Stimulated activated CD4-positive, alpha-beta T cell treated with anti-CD3 and anti-CD28 coated beads, Interleukin-1b, Interleukin-23, amount 100 ng/mL, for 4 hours (primary cell): Measurements from ENCODE around the gene PDZD4.

Experiments
- DNase-seq, 2 donors: peaks; one replicate each; pipeline ENCODE4 v3.0.0-alpha.2; 2020; ENCODE audit warnings: low read depth in 2 of 2

PDZD4 gene

DNA sequence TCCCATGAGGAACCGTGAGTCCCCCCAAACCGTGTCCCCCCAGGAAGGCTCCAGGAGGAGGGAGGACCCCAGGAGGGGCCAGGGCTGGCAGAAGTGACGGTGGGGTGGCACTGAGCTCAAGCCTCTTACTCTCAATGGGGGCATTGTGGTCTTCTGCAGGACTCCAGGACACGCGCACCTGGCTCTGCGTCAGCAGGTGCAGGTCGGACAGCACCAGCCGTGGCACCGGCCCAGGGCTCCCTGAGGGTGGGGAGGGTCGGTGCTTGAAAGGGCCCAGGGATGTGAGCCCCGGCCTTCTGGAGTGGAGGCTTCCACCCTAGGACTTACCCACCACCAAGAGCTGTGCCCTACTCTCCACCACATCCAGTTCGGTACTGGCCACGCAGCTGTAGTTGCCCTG lies 37.3 kb upstream of the PDZD4 start:
- DNase-seq, result no peak

DNA sequence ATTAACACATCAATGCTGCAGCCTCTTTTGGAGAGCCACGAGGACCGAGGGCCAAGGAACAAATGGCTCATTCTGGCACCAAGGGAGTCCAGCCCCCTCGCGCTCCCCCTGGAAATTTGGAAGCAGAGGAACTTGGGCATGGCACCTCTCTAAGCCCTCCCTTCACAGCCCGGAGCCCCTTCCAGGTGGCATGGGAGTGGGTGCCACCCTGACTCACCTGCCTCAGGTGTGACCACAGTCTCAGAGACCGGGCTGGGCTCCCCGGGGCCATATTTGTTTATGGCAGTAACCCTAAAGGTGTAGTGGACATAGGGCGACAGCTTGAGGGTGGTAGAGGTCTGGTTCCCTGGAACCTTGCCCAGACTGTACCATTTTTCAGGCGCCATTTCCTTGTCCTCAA lies 36.8 kb upstream of the PDZD4 start:
- DNase-seq, result no peak

DNA sequence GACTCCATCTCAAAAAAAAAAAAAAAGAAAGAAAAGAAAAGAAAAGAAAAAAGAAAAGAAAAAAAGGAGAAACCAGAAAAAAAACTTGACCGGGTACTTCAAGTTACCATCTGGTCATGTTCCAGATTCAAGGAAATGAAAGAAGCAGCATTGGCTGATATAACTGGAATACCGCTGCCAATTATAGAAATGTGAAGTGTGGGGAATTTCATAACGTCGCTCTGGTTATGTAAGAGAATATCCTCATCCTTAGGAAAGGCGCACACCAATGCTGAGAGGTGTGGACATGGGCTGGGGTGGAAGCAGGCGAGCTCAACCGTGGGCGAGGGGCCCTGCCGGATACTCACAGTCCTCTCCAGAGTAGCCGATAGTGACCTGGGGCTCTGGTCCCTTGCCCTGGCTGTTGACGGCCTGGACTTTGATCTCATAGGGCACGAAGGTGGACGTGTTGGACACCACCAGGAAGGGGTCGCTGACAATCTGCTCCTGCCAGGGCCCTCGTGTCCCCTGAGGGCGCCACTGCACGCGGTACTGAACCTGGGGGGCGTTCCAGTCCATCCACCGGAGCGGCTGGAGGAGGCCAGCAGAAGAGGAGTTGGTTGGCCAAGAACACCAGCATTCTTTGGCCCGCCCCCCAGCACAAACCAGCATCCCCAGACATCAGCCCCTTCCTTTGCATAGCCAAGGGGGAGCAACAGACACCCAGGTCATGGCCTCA lies 36.1 kb upstream of the PDZD4 start:
- no peak for DNase-seq

DNA sequence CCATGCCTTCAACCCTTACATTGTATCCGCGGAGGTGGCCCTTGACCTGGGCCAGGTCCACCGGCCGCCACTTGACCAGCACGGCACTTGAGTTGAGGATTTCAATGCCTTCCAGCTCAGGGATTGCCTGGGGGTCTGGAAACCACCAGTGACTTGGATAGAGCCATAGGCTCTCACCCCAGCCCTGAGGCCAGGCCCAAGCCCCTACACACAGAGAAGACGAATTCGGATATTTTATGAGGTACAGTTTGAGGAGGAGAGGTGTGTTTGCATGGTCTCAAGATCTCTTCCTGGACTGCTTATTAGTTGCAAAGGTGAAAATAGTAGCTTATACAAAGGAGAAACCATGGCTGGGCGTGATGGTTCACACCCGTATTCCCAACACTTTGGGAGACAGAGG lies 35.3 kb upstream of the PDZD4 start:
- no peak for DNase-seq

DNA sequence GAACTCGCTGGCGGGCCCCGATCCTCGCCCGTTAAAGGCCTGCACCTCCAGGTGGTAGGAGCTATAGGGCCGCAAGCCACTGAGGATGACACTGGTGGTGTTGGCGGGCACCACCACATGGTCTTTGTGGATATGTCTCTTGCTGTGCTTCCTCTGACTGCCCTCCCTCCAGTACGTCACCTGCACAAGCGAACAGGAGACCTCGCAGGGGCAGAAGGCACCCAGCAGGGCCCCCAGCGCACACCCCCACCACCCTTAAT lies 34.9 kb upstream of the PDZD4 start:
- no peak for DNase-seq

DNA sequence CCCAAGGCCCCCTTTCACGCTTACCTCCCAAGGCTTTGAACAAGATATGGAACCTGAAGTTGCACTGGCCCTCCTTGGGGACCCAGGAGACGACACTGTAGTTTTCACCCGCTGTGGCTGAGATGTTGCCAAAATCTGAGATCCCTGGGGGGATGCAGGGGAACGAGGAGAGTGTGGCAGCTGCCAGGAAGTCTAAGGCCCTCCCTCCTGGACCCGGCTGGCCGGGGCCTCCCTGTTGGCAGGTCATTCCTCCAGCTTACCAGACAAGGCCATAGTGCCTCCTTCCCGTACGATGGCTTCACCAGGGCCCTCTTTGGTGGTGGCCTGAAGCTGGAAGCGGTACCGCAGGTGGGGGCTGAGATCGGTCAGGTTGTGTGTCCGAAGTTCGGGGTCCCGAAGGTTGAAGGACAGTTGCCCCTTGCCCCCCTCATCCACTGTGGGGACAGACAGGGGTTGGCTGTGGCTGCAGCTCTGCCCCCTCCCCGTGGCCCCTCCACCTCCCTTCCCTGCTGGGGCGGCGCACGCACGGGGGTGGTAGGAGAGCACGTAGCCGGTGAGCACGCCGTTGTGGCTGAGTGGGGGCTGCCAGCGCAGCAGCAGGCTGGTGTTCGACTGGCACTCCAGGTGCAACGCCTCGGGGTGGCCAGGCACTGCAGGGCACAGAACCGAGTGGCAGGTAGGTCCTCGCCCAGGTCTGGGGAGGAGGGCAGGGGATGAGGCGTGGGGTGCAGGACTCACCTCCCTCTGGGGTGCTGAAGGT lies 34.4 kb upstream of the PDZD4 start:
- DNase-seq, result no peak

DNA sequence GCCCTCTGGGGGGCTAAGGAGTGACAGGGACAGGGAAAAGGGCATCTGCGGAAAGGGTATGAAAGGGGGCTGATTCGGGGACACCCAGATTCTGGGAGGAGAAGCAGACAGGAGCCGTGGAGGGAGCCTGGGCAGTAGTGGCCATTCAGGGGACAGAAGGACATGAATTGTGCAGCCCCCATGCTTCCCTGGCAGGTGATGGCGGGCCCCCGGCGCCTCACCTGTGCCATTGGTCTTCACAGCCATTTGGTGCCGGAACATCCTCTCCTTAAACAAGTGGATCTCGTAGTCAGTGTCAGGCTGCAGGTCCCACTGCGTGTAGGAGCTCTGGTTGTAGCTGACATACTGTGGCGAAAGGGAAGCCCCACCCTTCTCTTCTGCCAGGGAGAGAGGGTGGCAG lies 33.8 kb upstream of the PDZD4 start:
- no peak for DNase-seq

DNA sequence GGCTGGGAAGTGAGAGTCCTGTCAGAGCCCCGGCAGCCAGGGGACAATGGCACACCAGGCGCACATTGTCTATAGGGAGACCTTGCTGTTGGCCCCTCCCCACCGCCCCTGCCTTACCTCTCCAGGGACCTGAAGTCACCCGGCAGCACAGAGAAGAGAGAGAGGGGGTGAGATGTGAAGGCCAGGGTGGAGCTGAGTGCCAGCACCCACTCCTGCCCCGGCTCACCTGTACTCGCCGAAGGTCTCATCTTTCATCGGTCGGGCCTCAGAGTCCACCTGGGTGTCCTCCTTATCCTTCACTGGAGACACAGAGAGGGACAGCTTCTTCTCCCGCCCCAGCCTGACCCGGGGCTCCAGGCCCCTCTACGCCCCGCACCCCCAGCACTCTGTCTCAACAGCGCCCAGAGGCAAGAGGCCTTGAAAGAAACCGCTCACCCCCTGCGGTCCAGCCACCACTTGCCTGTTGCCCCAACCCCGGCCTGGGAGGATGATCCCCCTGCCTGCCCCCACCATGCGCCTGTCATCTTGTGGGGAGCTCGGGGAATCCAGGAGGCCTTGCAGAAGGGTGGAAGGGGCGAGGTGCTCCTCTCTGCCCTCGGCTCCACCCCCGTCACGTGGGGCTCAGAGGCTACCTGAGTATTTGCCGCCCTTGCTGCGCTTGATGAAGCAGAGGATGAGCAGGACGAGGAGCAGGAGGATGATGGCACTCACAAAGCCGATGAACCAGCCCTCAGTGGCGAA lies 33.1 kb upstream of the PDZD4 start:
- no peak for DNase-seq

DNA sequence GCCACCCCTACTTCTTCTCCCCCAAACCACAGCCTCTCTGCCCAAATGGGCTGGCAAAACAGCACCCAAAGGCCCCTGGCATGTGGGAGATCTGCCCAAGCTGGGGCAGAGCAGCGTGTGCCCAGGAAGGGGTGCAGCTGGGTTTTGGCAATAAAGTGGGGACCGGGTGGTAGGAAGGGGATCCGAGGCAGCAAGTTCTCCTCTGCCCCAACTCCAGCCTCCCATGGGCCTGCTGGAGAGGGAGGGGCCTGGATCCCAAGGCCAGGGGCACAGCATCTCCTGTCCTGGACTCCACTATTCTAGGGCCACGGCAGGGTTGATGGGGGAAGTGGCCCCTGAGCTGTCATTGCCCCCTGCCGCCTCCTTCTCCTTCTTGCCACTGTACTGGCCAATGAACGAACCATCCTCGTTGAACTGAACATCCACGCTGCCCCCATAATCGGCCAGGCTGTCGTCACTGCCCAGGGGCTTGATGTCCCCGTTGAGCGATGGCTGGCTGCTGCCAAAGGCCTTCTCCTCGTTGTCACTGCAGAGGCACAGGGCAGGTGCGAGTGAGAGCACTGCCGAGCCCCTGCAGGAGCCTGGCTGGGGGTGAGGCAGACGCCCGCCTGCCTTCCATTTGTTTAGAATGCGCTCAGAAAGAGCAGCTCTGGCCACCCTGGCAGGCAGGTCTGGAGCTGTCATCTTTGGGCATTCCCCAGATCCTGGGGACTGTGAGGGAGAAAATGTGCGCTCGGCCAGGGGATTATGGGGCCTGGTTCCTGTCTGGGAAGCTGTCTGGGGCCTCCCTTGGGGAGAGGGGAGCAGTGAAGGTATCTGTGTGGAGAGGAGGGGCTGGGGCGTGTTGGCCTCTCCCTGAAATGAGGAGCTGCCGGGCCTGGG lies 32.3 kb upstream of the PDZD4 start:
- no peak for DNase-seq

DNA sequence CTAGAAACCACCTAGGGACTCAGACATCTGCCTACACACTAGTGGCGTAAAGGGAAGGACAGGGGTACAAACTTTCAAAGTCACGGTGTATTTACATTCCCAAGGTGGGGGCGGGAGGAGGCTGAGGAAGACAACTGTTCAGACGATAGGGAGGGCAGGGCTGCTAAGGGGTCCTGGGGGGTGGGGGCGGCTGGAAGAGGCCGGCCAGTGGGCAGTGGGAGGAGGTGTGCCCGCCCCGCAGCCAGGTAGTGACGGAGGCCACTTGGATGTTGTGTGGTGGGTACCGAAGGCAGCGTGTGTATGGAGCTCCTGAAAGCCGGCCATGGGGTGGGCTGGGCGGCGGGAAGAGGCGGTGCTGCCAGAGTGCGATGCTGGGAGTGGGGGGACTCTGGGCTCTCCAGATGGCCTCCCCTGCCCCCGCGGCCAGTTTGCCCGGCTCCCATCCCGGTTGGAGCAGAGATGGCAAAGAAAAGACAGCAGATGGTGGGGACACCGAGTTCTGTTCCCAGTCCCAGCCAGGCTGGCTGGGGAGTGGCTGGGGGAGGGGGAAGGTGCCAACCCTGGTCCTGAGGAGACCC lies 31.5 kb upstream of the PDZD4 start:
- DNase-seq, result no peak

DNA sequence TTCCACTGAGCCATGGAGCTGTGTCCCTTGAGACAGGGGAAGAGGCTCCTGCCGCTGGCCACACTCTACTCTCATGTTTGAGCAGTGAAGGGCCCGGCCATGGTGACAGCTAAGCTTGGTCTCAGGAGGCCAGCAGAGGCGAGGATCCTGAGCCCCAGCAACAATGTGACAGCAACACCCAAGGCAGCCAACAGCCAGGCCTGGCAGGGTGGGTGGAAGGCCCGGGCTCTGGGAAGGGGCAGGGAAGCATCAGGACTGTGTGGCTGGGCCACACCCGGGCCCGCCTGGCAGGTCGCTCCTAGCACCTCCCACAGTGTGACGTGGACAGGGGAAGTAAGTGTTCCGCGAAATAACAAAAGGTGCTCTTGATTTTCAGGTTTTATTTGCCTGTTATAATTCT lies 30.8 kb upstream of the PDZD4 start:
- DNase-seq, result no peak

DNA sequence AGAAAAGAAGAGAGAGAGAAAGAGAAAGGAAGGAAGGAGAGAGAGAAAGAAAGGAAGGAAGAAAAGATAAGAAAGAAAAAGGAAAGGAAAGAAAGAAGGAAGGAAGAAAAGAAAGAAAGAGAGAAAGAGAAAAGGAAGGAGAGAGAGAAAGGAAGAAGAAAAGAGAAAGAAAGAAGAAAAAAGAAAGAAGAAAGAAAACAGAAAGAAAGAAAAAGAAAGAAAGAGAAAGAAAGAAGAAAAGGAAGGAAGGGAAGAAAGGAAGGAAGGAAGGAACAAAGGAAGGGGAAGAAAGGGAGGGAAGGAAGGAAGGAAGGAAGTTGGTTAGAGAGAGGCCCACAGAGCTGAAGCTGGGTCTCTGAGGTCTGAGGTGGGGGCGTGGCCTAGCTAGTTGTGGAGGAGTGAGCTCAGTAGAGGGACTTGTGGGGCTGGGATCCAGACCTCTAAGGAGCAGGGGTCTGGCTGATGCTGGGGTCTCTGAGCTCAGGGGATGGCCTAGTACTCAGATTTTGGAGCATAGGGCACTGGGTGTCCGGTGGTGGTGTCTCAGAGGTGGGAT lies 27.1 kb upstream of the PDZD4 start:
- no peak for DNase-seq

DNA sequence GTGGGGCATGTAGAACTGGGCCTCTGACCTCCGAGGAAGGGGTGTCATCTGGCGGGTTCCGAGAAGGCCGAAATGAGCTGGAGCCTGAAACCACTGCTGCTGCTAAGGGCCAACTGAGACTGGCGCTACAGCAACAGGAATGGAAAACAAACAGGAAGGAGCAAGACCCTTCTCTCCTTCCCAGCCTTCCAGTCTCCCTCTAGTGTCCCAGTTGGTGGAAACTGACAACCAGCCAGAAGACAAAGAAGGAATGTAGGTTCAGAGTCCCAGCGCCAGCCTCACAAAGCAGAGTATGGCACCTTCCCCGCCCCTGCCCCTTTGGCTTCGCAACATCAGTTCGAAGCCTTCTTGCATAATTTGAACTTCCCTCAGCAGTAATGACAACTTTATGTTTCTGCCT lies 24.4 kb upstream of the PDZD4 start:
- no peak for DNase-seq

DNA sequence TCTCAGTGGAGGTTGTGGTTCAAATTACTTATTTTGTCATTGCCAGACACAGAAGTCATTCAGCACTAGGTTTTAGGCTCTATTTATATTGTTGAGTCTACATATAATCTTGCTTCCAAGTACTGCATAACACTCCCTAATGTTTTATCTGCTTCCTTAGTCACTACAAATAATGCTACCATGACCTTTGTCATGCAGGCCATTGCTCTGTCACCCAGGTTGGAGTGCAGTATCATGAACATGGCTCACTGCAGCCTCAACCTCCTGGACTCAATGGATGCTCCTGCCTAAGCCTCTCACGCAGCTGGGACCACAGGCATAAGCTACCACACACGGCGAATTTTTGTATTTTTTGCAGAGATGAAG lies 23.5 kb upstream of the PDZD4 start:
- DNase-seq, result no peak

DNA sequence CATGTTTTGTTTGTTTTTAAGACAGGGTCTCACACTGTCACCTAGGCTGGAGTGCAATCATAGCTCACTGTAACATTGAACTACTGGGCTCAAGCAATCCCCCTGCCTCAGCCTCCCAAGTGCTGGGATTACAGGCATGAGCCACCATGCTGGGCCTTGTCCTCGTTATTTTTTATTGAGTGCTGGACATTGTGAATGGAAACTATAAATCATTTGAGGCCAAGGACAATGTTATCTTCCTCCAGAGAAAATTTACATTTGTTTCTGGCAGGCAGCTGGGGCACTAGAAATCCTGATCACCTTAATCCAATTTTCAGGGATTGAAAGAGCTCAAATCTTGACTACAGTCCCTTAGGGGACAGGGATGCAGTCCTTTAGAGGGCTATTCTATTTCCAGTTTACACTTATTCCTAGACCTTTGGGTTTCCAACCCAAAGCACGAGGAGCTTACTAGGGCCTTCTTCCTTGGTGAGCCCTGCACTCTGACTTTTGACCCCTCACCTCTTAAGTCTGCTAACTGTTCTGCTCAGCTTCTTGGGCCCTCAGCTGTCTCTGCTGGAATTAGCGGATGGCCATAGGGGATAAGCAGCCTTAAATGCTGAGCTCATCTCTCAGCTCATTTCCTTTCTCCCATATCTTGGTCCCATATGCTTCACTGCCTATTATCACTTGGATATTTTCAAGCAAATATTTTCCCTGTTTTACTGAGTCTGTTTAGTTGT lies 23.0 kb upstream of the PDZD4 start:
- no peak for DNase-seq

DNA sequence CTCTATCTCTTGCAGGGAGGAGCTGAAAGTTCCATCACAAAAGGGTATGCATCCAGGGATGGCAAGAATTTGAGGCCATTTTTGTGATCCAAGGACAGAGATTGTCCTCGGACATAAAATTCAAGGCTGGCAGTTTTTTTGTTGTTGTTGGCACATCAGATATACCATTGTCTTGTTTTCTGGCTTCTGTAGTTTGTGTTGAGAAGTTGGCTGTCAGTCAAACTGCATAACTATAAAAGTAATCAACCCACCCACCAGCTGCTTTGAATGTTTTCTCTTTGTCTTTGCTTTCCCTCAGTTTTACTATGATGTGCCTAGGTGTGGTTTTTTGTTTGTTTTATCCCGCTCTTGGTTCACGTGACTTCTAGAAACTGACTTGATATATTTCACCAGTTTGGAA lies 21.6 kb upstream of the PDZD4 start:
- no peak for DNase-seq

DNA sequence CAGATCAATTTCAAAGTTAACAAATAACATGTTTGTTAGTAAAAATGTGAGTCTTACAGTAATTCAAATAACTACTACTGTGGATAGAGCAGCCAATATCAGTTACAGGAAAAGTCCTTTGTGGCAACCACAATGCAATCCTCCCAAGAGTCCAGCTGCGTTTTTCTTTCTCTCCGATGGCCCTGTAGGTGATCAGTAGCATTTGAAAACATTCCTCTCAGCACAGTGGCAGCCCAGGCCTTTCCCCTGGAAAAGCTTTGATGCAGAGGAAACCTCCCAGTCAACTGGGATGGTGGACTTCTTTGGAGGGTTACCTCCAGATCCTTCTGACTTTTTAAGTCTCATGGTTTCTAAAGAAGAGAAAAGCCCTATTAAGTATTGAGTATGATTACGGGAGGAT lies 18.0 kb upstream of the PDZD4 start:
- DNase-seq, result no peak

DNA sequence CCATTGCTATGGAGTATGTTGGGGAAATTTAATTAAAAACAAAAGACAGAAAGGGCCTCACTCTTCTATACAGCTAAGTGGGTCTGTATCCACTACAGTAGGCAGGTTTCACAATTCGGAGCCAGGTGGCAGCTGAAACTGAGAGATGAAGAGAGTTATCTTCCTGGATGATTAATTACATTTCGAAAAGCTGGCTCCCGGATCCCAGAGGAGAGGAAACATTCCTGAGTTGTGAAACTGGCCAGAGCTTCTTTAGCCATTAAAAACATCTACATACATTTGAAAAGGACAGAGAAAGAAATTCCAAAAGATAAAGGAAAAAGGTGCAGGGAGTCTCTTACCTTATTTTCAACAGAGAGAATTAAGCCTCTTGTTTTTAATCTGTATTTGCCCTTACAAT lies 15.5 kb upstream of the PDZD4 start:
- no peak for DNase-seq

DNA sequence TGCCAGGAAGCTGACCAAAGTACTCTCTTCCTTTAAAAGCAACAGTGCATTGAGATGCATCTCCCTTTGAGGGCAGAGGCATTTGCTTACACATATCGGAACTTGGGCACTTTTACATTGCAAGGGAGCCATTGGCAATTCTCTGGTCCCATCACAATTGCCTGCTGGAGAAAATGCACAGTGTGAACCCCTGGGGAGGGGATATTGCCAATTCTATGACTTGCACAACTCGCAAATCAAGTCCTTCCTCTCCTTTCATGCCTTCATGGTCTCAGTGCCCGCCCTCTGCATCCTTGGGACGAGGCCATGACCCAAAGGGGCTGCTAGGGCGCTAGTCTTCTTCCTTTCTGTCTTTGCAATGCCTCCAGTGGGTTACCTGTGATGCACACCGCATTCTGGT lies 14.9 kb upstream of the PDZD4 start:
- DNase-seq, result no peak

DNA sequence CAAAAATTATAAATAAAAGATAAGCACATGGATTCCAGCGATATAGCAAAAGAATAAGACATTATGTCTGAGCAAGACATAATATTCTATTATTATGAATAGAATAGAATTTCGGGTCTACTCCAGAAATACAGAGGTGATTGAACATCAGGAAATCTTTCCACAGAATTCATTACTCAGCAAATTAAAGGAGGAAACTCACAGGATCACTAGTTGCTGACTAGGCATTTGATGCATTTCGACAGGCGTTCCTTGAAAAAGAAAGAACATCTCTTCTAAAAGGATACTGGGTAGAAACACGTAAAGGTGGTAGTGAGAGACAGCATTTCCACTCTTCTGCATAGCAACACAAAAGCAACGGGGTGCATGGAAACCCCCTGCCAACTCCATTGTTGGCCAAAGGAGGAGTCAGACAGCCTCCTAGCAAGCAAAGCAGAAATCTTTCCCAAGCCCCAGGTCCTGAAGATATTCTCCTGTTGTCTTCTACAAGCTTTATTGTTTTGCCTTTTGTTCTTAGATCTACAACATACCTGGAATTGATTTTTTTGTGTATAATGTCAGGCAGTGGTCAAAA lies 14.3 kb upstream of the PDZD4 start:
- no peak for DNase-seq

DNA sequence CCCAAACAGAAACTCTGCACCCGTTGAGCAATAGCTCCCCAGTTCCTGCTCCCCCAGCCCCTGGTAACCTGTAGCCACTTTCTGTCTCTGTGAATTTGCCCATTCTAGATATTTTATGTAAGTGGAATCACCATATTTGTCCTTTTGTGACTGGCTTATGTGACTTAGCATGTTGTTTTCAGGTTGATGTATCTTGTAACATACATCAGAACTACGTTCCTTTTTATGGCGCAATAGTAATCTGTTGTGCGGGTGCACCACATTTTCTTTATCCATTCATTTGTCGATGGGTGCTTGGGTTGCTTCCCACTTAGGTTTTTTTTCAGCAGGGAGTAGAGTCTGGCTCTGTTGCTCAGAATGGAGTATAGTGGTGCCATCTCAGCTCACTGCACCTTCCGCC lies 6.6 kb upstream of the PDZD4 start:
- DNase-seq, result no peak
